Measurements from ENCODE around the gene PIH1D2.

GRCh38 chr11:112044961-112045360 is 28.9 kb downstream of the PIH1D2 start:
- TF ChIP-seq YY1 (IDR thresholded peaks at IDR 0.05; ENCODE audit: extremely low read depth, insufficient replicate concordance, low read depth, low read length) (no peak), CTCF (IDR thresholded peaks at IDR 0.05 in 2 of 3, conservative IDR thresholded peaks at IDR 0.05 in 1 of 3; ENCODE audit: borderline replicate concordance in 1 of 3, insufficient read depth in 1 of 3, low read depth in 2 of 3, low read length in 2 of 3) (no peak), CEBPB (IDR thresholded peaks at IDR 0.05; ENCODE audit: low read depth) (no peak), EZH2 (IDR thresholded peaks at IDR 0.05) (no peak), POLR2A (IDR thresholded peaks at IDR 0.05; ENCODE audit: borderline replicate concordance, extremely low read depth, insufficient read depth, insufficient read length) (no peak)
